Endothelial cell of umbilical vein (primary cell): ENCODE data around the gene CACNB1. TPM values are rescaled to one million over a fixed set of nuclear protein-coding genes. Genes with fewer than 3 reads are reported as not detected.

ENCODE experiments used
- BruUV-seq: library from RNA; stranded (reverse); fragments of 400-500 nt; replicated peaks from 2 replicates; lab custom pipeline; 2021; lab: Mats Ljungman, UMichigan
- CTCF ChIA-PET: fragments of 300-600, 350-600 bp; sonication (Branson Sonifier 250); formaldehyde crosslinking; loops from one replicate; lab custom pipeline; 2021; ENCODE audit warnings: antibody characterized with exemption, inconsistent platforms; lab: Charles Lee
- POLR2A ChIA-PET: fragments of 300-600, 350-600 bp; sonication (Branson Sonifier 250); formaldehyde crosslinking; loops from one replicate; lab custom pipeline; 2021; ENCODE audit warnings: antibody characterized with exemption, inconsistent platforms; lab: Charles Lee
- DNase-seq: peaks from one replicate; pipeline ENCODE4 v3.0.0-alpha.2; 2011; ENCODE audit warnings: low read depth, low spot score
- FAIRE-seq: peaks from 2 replicates; lab custom pipeline; 2011; peaks lifted over from hg19 to GRCh38; lab: Jason Lieb, UNC
- H2AFZ ChIP-seq: 2 replicates; pipeline ENCODE4 v1.6.0; 2012; ENCODE audit warnings: low read depth, low read length, control low read depth, inconsistent platforms
- H3K27ac ChIP-seq: 2 replicates; pipeline ENCODE4 v1.5.1; 2011; ENCODE audit warnings: low read depth, mild to moderate bottlenecking, control low read depth, low read length, moderate library complexity; ENCODE audit not compliant: insufficient read depth
- H3K27me3 ChIP-seq, 2 experiments: 2 replicates each; pipeline versions ENCODE4 v1.6.0 to v1.6.1; 2011; ENCODE audit warnings: low read length in 2 of 2, mixed read lengths in 1 of 2; ENCODE audit not compliant: control insufficient read depth in 2 of 2, insufficient read depth in 2 of 2
- H3K36me3 ChIP-seq, 2 experiments: 2 replicates in 1 of 2; 3 replicates in 1 of 2; pipeline ENCODE4 v1.5.1; 2011; ENCODE audit warnings: low read length in 2 of 2, mild to moderate bottlenecking in 1 of 2, moderate library complexity in 1 of 2; ENCODE audit not compliant: control insufficient read depth in 2 of 2, insufficient read depth in 2 of 2; ENCODE audit errors: extremely low read depth in 1 of 2
- H3K4me1 ChIP-seq: 3 replicates; pipeline ENCODE4 v1.5.1; 2011; ENCODE audit warnings: mild to moderate bottlenecking, low read length; ENCODE audit not compliant: control insufficient read depth, insufficient read depth; ENCODE audit errors: extremely low read depth
- H3K4me2 ChIP-seq: 2 replicates; pipeline ENCODE4 v1.6.1; 2011; ENCODE audit warnings: low read length, control low read depth, mixed read lengths; ENCODE audit not compliant: insufficient read depth
- H3K4me3 ChIP-seq, 3 experiments: fragments of 200-600 bp in 1 of 3; sonication (generic), shearing (Covaris generic) in 1 of 3; replicated peaks in 1 of 3; 2 replicates each; pipeline ENCODE4 v1.5.1; 2011 to 2016; ENCODE audit warnings: control low read depth in 3 of 3, low read length in 3 of 3, mild to moderate bottlenecking in 2 of 3, inconsistent platforms in 1 of 3, low read depth in 1 of 3, moderate library complexity in 1 of 3; ENCODE audit not compliant: insufficient read depth in 1 of 3
- H3K79me2 ChIP-seq: 2 replicates; pipeline ENCODE4 v1.6.0; 2012; ENCODE audit warnings: low read length, inconsistent platforms; ENCODE audit not compliant: control insufficient read depth, insufficient read depth
- H3K9ac ChIP-seq: replicated peaks from 2 replicates; pipeline ENCODE3; 2011; ENCODE audit warnings: low read length, control low read depth; ENCODE audit not compliant: insufficient read depth; ENCODE audit errors: extremely low read depth
- H3K9me1 ChIP-seq: replicated peaks from 3 replicates; pipeline ENCODE4 v1.6.0; 2011; ENCODE audit warnings: mild to moderate bottlenecking, low read length; ENCODE audit not compliant: control insufficient read depth, insufficient read depth; ENCODE audit errors: extremely low read depth
- H3K9me3 ChIP-seq: replicated peaks from 2 replicates; pipeline ENCODE4 v1.5.1; 2012; ENCODE audit warnings: low read length, inconsistent platforms; ENCODE audit not compliant: control insufficient read depth, insufficient read depth
- H4K20me1 ChIP-seq: replicated peaks from 2 replicates; pipeline ENCODE3; 2011; ENCODE audit warnings: mild to moderate bottlenecking, low read length; ENCODE audit not compliant: control insufficient read depth, insufficient read depth; ENCODE audit errors: extremely low read depth
- FOS ChIP-seq: IDR thresholded peaks from 2 replicates; pipeline ENCODE4 v1.6.1; 2011; ENCODE audit warnings: mild to moderate bottlenecking, low read length, moderate library complexity, borderline replicate concordance; ENCODE audit not compliant: insufficient read depth
- GATA2 ChIP-seq: IDR thresholded peaks from 2 replicates; pipeline ENCODE4 v1.7.0; 2011; ENCODE audit warnings: low read depth, mild to moderate bottlenecking, moderate library complexity, mixed read lengths, low read length; ENCODE audit not compliant: insufficient read length, insufficient read depth
- JUN ChIP-seq: IDR thresholded peaks from 2 replicates; pipeline ENCODE4 v1.6.1; 2011; ENCODE audit warnings: borderline replicate concordance, low read depth; ENCODE audit not compliant: insufficient read length, insufficient read depth
- MYC ChIP-seq: IDR thresholded peaks from one replicate; pipeline ENCODE4 v1.6.1; 2011; ENCODE audit warnings: mild to moderate bottlenecking, low read depth, low read length
- POLR2A ChIP-seq: IDR thresholded peaks from 2 replicates; pipeline ENCODE4 v1.6.1; 2012; ENCODE audit warnings: low read depth, mild to moderate bottlenecking, control low read depth, low read length
- POLR2AphosphoS5 ChIP-seq: IDR thresholded peaks from 2 replicates; pipeline ENCODE4 v1.6.1; 2012; ENCODE audit warnings: low read depth, mild to moderate bottlenecking, control low read depth, low read length, moderate library complexity; ENCODE audit not compliant: insufficient read depth
- dilution Hi-C: fragments of 300-500 bp; cut with MboI; formaldehyde crosslinking; loops from one replicate; pipeline ENCODE4 v1.15.0; 2019; ENCODE audit warnings: low sequenced_read_pairs; ENCODE audit not compliant: extremely low pct_ligation_motif_present
- intact Hi-C: fragments of 100-400 bp; cut with micrococcal nuclease; formaldehyde crosslinking; loops from one replicate; pipeline ENCODE4 v1.10.0; 2022
- polyA plus RNA-seq, 4 experiments: library from polyadenylated mRNA; depleted of rRNA in 3 of 4; stranded (reverse) in 3 of 4; unstranded in 1 of 4; fragments of >200 nt; gene quantifications; 2 replicates each; pipeline versions ENCODE4 v1.2.1 to v1.2.3, GENCODE V29; 2011 to 2012; ENCODE audit warnings: missing spikeins in 1 of 4
- total RNA-seq: library from RNA; stranded (reverse); gene quantifications from 2 replicates; pipeline ENCODE4 v1.2.3, GENCODE V29; 2021
- TF ChIP-seq, protein P1 (sequence below): IDR thresholded peaks from 2 replicates; pipeline ENCODE4 v1.6.1; 2011; ENCODE audit not compliant: insufficient read depth, insufficient read length
- TF ChIP-seq, protein P2 (sequence below), 2 donors: IDR thresholded peaks; 1 replicate in 1 of 2; 2 replicates in 1 of 2; pipeline ENCODE4 v1.5.1; 2011; ENCODE audit warnings: low read length in 2 of 2, mild to moderate bottlenecking in 2 of 2, moderate library complexity in 2 of 2, control low read depth in 1 of 2, inconsistent platforms in 1 of 2, low read depth in 1 of 2; ENCODE audit not compliant: insufficient read depth in 1 of 2; ENCODE audit errors: extremely low read depth in 1 of 2

The CACNB1 gene
- total and polyA plus RNA-seq, 2 donors (not counting 3 experiments of a cell fraction or from before 2014, with no cell fraction given), result 4.7 to 12.3 TPM

DNA sequence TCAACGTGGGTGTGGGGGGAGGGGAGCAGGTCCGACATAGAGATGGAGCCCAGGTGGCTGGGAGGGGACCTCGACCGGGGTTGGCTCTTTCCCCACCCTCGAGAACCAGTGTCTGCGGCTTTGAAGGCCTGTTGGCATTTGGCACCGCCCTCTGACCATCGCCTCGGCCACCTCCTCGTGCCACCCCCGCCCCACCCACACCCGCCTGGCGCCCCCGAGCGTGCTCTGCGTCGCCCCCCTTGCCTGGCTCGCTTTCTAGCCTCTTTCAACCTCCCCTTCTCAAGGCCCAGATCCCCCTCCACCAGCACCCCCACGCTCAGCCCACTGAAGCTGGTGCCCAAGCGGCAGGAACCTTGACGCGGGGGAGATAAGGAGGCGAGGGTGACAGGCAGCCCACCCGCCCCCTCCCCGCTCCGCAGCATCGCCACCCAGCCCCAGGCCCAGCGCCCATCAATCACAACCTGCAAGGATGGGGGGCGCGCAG lies 619 bp downstream of the CACNB1 start:
- ChIA-PET CTCF (interaction anchor here (0.5 to 1.5 kb wide), 5 partner anchors 18 to 214 kb away, joined by 3 to 6 read pairs (median 4); no protein-coding TSS in a partner anchor), POLR2A (interaction anchor here (0.6 to 0.8 kb wide), 2 partner anchors 44 to 374 kb away, joined by 4 read pairs; no protein-coding TSS in a partner anchor)
- intact Hi-C loops, result no loop called here
- peak; percentile 51 for TF ChIP-seq MYC
- TF ChIP-seq, protein P1, sequence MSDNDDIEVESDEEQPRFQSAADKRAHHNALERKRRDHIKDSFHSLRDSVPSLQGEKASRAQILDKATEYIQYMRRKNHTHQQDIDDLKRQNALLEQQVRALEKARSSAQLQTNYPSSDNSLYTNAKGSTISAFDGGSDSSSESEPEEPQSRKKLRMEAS, result no peak
- Histone ChIP-seq H3K9me3 (no peaks in the 10 kb centered on the region), H3K9ac (no peak overlapping the region), H3K9me1 (no peaks in the 10 kb centered on the region), H3K4me3 (peak overlapping the region; percentile 58 to 74 (median 61)), H3K27me3 (no peaks in the 10 kb centered on the region), H2AFZ (peak overlapping the region; percentile 77), H4K20me1 (no peaks in the 10 kb centered on the region), H3K4me1 (peaks cover 18% of the 10 kb centered on the region), H3K27ac (no peak overlapping the region), H3K4me2 (peak overlapping the region; percentile 54), H3K79me2 (peaks cover 36% of the 10 kb centered on the region), H3K36me3 (peaks cover 2 to 14% of the 10 kb centered on the region in 2 experiments)
- dilution Hi-C loops, result no loop called here
- no peak for FAIRE-seq
- DNase-seq, result no peak
- BruUV-seq, result no TSS peak

DNA sequence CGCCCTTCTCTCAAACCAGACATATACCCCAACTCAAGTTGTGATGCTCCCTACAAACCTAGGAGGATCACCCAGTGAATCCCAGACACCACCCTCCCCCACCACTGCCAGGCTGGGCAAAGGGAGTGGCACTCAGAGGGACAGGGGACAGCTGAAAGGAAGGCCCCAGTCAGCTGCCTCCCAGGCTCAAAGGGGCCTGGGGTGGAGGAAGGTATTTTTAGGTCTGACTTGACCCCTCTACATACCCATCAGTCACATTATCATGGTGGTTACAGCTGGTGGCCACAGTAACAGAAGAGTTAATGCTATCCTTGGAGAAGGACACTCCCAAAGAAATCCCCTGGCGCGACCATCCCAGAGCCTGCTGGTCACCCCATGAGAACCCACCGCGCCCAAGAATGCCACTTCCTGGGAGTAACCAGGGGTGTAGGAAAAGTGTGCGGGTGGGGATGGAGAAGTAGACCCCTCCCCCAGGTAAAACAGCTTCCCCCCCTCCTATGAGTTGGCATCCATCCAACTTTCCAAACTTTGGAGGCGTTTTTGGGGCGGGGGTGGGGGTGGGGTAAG lies 1.1 kb downstream of the CACNB1 start:
- Histone ChIP-seq H3K4me2 (peak overlapping the region; percentile 44), H3K9me1 (no peaks in the 10 kb centered on the region), H3K9ac (no peak overlapping the region), H3K4me3 (peak overlapping the region in 2 of 3 experiments; percentile 18 to 58), H4K20me1 (no peaks in the 10 kb centered on the region), H3K36me3 (peaks cover 2 to 15% of the 10 kb centered on the region in 2 experiments), H3K27me3 (no peaks in the 10 kb centered on the region), H3K79me2 (peaks cover 30% of the 10 kb centered on the region), H3K4me1 (peaks cover 12% of the 10 kb centered on the region), H3K27ac (no peak overlapping the region), H2AFZ (no peak overlapping the region), H3K9me3 (no peaks in the 10 kb centered on the region)
- ChIA-PET CTCF (interaction anchor here (0.7 to 3.0 kb wide), 7 partner anchors 18 to 43 kb away, joined by 3 to 14 read pairs (median 6); no protein-coding TSS in a partner anchor), POLR2A (interaction anchor here (0.6 kb wide), 1 partner anchor 373 kb away, joined by 4 read pairs; no protein-coding TSS in a partner anchor)
- TF ChIP-seq POLR2AphosphoS5 (no peak), POLR2A (no peak), JUN (no peak), MYC (no peak), FOS (no peak), GATA2 (no peak)
- TF ChIP-seq, protein P1, result no peak
- TF ChIP-seq, protein P2, sequence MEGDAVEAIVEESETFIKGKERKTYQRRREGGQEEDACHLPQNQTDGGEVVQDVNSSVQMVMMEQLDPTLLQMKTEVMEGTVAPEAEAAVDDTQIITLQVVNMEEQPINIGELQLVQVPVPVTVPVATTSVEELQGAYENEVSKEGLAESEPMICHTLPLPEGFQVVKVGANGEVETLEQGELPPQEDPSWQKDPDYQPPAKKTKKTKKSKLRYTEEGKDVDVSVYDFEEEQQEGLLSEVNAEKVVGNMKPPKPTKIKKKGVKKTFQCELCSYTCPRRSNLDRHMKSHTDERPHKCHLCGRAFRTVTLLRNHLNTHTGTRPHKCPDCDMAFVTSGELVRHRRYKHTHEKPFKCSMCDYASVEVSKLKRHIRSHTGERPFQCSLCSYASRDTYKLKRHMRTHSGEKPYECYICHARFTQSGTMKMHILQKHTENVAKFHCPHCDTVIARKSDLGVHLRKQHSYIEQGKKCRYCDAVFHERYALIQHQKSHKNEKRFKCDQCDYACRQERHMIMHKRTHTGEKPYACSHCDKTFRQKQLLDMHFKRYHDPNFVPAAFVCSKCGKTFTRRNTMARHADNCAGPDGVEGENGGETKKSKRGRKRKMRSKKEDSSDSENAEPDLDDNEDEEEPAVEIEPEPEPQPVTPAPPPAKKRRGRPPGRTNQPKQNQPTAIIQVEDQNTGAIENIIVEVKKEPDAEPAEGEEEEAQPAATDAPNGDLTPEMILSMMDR (IDR thresholded peaks at IDR 0.05; ENCODE audit: extremely low read depth in 1 of 2, insufficient read depth in 1 of 2, low read depth in 1 of 2, low read length in 2 of 2), result no peak
- DNase-seq, result no peak
- intact Hi-C loops (no loop called here), dilution Hi-C loops (no loop called here)
- no TSS peak for BruUV-seq
- no peak for FAIRE-seq
